Fibroblast of villous mesenchyme (primary cell): ENCODE data around the gene MYO3B. TPM values are rescaled to one million over a fixed set of nuclear protein-coding genes. Genes with fewer than 3 reads are reported as not detected.

Experiments used
- DNase-seq: peaks from one replicate; pipeline ENCODE4 v3.0.0-alpha.2; 2010; ENCODE audit warnings: low read depth
- H3K4me3 ChIP-seq: 2 replicates; pipeline ENCODE4 v1.5.1; 2011; ENCODE audit warnings: low read depth, mild to moderate bottlenecking, low read length
- CTCF ChIP-seq: IDR thresholded peaks from 2 replicates; pipeline ENCODE4 v1.5.1; 2012; ENCODE audit warnings: low read depth, mild to moderate bottlenecking, low read length; ENCODE audit not compliant: insufficient read depth
- total RNA-seq: library from RNA; depleted of rRNA; stranded (reverse); fragments of >200 nt; gene quantifications from 2 replicates; pipeline ENCODE4 v1.2.3, GENCODE V29; 2012

The MYO3B gene
- total RNA-seq, 1 donor, result under 0.01 TPM

GRCh38 chr2:170237572-170238120 lies 59.7 kb downstream of the MYO3B start:
- H3K4me3 ChIP-seq, result no peak overlapping the region
- DNase-seq, result no peak
- no peak for TF ChIP-seq CTCF

DNA sequence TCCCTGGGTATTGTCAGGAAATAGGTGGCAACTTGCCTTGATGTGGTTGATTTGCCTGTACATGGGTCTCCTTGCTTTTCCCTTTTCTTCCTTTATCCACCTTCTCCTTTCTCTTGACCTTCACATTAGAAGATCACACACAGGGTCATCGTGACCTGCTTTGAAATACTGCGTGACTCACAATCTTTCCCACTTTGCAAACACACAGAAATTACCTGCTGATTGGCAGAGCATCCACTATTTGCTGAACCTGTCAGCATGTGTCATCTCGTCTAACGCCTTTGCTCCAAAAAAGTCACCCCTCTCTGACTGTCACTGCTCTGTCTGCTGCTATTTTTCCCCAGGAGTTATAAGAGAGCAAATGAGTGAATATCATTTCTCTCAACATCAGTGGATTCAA lies 60.8 kb downstream of the MYO3B start:
- no peak overlapping the region for H3K4me3 ChIP-seq
- no peak for TF ChIP-seq CTCF
- no peak for DNase-seq

- DNase-seq, result no peak
- no peak for TF ChIP-seq CTCF
- H3K4me3 ChIP-seq, result no peak overlapping the region
Observed at GRCh38 chr2:170240629-170241028, 62.7 kb downstream of the MYO3B start.

- no peak overlapping the region for H3K4me3 ChIP-seq
- DNase-seq, result no peak
- TF ChIP-seq CTCF, result no peak
Observed at GRCh38 chr2:170241756-170242155, 63.8 kb downstream of the MYO3B start.

GRCh38 chr2:170243118-170243837 lies 65.3 kb downstream of the MYO3B start:
- TF ChIP-seq CTCF, result no peak
- no peak overlapping the region for H3K4me3 ChIP-seq
- no peak for DNase-seq

DNA sequence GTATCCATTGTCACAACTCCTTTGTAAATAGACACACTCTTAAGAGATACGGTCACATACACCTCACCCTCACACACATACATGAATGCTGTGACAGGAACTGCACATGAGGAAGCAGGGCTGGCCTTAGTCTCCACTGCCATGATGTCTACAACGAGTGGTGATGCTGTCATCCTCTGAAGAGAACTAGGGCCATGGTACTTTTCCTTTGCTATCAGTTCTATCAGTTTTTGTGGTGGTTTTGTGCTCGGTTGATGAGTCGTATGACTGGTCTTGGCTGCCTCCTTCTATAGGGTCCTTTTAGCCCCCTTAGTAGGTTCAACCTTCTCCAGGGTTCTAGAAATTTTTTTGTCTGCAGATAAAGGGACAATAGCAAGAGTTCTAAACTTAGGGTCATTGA lies 66.0 kb downstream of the MYO3B start:
- no peak overlapping the region for H3K4me3 ChIP-seq
- no peak for TF ChIP-seq CTCF
- no peak for DNase-seq

- H3K4me3 ChIP-seq, result no peak overlapping the region
- TF ChIP-seq CTCF, result no peak
- DNase-seq, result no peak
Observed at GRCh38 chr2:170244555-170244954, 66.6 kb downstream of the MYO3B start.
